Stimulated activated CD8-positive, alpha-beta memory T cell treated with anti-CD3 and anti-CD28 coated beads, Interleukin-12 subunit alpha, Interleukin-12 subunit beta, amount 100 ng/mL, for 24 hours (primary cell): ENCODE measurements around the gene PPIP5K1.
A peak's percentile ranks its signal among the peaks of the same experiment; 100 is the strongest.

Experiments
- DNase-seq: peaks from one replicate; pipeline ENCODE4 v3.0.0-alpha.2; 2020; ENCODE audit errors: extremely low read depth

The PPIP5K1 gene

GRCh38 chr15:43517354-43518196 is 72.4 kb downstream of the PPIP5K1 start, which contains the start of gene MAP1A:
Gene MAP1A, plus strand, starts transcription at chr15:43517608. Its CDS starts 3,866 bp downstream, at chr15:43521474.
- no peak for DNase-seq

DNA sequence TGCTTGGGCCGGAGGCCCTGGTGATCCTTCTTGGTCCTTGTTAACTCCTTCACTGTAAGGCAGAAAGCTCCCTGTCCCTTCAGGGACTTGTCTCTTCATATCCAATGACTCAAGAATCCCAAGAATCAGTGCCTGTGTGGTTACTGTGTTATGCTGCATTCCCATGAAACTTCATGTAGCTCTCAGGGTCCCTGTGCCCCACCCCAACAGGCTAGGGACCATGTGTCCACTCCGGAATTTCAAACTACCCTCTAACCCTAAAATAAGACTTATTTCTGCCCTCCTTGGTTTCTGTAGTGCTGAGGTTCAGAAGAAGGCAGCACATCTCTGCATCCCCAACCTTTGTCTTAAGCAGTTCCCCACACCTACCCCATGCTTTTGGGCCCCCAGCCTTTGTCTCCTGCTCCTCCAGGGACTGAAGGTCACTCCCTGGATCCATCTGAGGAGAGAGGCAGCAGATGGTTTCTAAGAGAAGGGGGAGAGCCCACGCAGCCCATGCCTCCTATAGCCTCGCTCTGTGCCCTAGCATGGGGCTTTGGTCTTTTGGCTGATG is 73.1 kb downstream of the PPIP5K1 start:
- no peak for DNase-seq

GRCh38 chr15:43516185-43516584 is 73.8 kb downstream of the PPIP5K1 start:
- no peak for DNase-seq

GRCh38 chr15:43515741-43516140 is 74.3 kb downstream of the PPIP5K1 start:
- no peak for DNase-seq

DNA sequence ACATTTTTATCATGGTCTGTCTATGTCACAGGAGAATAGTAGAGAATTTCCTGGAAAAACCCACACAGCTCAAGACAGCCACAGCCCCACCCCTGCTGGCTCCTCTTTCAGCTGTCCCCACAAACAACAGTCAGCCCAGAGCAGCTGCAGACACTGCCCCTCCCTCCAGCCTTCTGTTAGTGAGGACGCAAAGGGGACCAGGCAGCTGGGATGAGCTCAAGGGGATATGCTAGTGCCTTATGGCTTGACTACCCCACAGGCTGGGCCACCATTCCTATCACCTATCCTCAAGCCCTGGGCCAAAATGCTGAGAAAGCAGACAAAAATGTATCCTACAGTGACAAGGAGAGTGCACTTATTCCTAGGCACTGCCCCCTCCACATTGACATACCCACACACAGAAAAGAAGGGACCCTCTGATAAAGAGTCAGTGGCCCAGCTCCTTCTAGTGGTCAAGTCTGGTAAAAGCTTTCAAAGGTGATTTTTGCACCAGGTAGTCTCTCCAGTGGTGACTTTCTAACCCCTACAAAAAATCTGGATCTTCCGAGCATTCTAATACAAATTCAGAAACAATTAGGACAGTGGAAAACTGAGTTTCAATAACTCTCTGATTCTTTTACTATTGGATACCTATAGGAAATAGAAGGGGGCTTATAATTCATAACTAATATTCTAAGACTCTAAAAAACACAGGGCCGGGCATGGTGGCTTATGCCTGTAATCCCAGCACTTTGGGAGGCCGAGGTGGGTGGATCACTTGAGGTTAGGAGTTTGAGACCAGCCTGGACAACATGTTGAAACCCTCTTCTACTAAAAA is 75.6 kb downstream of the PPIP5K1 start:
- DNase-seq = no peak

DNA sequence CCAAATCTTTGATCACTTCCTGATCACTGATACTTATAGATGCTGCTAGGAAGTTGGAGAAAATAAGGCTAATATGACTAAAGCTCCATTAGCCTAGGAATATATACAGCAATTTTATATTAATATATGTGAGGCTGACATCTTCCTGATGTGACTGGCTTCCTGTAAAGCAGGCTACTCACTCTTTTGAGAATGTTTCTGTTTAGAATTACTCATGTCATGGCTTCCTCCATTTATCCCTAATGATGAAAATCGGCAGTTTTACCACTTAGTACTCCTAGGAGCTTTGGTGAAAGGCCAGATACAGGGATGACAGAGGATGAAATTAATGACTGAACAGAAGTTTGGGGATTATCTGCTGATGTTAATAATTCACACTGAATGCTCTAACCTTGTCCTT is 76.5 kb downstream of the PPIP5K1 start:
- DNase-seq = no peak

DNA sequence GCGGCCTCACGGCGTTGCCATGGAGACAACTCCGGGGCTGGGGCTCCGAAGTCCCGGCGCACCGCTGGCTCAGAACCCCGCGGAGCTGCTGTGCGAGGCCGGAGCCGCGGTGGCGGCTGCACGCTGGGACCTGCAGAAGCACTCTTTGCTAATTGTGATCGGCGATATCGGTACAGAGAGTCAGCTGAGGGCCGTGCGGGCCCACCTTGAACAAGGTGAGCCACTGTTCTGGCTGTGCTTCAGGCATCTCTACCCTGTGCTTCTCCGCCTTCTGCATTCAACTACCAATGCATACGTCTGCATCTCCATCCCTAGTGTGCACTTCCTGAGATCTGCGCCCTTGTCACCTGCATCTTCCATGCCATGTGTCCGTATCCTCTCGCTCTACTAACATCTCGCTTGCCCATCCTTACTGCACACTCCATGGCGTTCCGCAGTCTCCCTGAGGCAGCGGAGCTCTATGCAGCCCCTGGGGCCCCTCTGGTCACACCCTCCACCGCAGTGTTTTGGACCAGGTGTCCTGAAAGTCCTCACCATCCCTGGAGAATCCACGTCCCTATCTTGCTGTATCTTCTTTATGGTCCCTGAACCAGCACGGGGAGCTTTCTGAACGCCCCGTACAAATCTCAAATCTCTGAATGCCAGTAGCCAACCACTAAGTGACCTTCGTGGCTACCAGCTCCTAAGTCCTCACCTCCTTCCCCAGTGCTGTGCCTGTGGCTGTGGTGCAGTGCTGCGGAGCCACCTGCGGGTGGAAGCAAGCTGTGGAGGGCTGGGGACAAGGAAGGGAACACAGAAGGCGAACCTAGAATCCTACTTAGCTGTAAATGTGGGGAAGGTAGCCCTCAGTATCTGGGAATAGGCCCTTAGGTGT is 78.8 kb downstream of the PPIP5K1 start:
- no peak for DNase-seq

DNA sequence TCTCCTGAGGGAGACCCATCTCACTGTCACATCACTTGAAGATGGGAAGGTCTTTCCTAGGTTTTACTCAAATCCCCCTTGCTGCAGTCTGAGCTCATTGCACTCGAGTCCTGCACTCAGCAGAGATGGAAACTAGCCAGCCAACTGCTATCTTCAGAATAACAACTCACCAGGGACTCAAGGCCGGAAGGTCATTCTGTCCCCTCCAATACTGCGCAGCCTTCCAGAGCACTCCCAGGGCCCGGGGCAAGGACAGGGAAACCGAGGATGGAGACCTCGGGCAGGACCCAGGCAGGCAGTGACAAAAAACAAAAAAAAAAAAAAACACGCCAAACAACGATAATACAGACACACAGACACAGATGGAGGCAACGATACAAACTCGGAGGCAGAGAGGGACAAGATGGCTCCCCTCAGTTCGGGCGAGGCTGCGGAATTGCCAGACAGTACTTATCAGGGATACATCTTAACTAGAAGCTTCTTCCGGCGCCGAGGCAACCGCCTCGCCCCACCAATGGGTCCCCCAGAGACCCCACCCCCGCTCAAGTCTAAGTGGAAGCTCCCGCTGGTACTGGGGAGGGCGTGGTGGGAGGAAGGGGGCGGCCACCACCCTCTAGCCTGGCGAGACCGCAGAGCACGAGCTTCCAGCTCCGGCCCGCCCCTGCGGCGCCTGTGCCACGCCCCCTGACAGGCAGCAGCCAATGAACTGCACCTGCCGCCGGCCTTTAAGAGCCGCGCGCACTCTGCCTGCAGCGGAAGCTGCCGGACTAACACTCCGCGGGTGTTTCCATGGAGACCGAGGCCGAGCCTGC is 79.6 kb downstream of the PPIP5K1 start:
- peak; percentile 90 for DNase-seq

GRCh38 chr15:43509660-43510199 is 80.3 kb downstream of the PPIP5K1 start:
- DNase-seq = no peak

GRCh38 chr15:43508991-43509659 is 80.9 kb downstream of the PPIP5K1 start:
- no peak for DNase-seq

DNA sequence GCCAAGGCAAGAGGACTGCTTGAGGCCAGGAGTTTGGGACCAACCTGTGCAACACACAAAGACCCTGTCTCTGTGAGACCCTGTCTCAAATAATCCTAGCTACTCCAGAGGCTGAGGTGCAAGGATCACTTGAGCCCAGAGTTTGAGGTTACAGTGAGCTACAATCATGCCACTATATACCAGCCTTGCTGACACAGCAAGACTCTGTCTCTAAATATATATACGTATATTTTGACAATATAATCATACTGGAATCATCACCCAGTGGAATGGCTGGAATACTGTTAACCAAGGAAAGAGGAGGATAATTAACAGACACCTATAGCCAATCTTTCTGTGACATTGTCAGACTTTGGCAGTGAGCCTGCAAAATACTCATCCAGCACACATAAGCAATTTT is 81.6 kb downstream of the PPIP5K1 start:
- no peak for DNase-seq

DNA sequence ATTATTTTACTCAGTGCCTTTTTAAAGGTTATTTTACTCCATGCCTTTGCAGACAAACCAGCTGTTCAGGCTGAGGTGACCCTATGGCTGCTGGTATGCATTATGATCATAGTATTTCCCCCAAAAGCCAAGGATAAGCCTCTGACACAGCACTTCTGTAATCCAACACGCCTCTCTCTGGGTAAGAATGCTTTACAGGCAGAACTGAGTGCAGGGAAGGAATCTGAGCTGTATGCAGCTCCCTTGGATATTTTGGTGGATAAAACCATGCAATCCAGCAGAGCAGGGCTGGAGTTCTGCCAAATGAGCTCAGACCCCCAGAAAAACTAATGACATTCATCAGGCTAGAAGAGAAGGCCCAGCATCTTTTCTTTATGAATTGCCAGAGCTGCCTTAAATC is 84.3 kb downstream of the PPIP5K1 start:
- DNase-seq = no peak

GRCh38 chr15:43499635-43500034 is 90.4 kb downstream of the PPIP5K1 start:
- no peak for DNase-seq

DNA sequence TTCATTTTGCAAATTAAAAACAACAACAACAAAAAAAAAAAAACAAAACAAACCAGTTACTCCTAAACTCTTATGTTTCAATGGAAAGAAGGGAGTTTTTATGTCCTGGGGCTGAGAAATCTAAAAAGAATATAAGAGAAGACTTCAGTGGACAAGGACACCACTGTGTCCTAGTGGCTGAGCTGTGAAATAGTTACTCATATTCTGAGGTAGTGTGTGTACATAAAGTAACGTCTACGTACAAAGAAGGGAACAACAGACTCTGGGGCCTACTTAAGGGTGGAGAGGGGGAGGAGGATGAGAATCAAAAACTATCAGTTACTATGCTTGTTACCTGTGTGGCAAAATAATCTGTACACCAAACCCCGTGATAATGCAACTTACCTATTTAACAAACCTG is 91.0 kb downstream of the PPIP5K1 start:
- DNase-seq = no peak

DNA sequence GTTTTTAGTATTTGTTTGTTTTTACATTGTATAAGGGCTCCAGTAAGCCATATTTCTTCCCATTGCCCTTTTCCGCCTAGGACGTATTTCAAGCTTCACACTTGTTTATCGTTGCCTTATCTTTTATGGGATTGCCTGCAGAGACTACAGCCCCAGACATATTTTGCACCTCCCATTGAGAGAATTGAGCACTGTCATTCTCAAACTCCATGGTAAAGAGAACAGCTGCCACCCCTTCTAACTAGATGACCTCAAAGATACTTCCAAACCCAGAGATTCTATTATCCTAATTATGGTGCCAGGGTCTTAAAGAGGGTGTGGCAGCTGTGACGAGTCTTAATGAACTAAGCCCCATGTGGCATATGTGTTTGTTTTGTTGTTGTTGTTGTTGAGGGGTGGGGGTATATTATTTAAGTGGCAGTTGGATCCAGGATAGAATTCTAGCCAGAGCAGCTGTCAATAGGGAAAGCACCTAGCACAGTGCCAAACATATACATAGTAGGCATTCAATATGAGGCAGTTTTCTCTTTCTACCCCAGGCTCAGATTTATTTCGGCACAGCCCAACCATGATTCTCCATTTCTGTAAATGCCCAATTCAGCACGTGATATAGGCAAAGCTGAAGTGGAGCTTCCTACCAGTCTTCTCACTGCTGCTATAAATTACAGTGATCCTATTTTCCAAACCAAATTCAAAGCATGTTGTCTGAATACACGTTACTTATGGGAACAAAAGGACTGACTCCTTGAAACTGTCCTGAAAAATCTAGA is 96.1 kb downstream of the PPIP5K1 start:
- DNase-seq = no peak

- DNase-seq = peak; percentile 87
These were observed 97.1 kb downstream of the PPIP5K1 start, which contains the start of gene TP53BP1 for GRCh38 chr15:43492673-43493601. Gene TP53BP1, minus strand, starts transcription at chr15:43493156. Its CDS starts 113 bp downstream, at chr15:43493043.

GRCh38 chr15:43492266-43492665 is 97.7 kb downstream of the PPIP5K1 start:
- DNase-seq = no peak

GRCh38 chr15:43489191-43489590 is 100.8 kb downstream of the PPIP5K1 start:
- no peak for DNase-seq
